HepG2 (cell line): ENCODE data around the gene BICDL1. TPM values are rescaled to one million over a fixed set of nuclear protein-coding genes. Genes with fewer than 3 reads are reported as not detected.

Experiments used
- DZIP1 ChIP-seq: sonication (generic); formaldehyde crosslinking; IDR thresholded peaks from 2 replicates; pipeline ENCODE4 v1.5.0; 2020; ENCODE audit warnings: mild to moderate bottlenecking, missing genetic modification reagents
- GMEB2 ChIP-seq: IDR thresholded peaks from 2 replicates; pipeline ENCODE4 v1.6.1; 2016; ENCODE audit warnings: missing biosample characterization, missing genetic modification reagents, low read depth
- GTF2F1 ChIP-seq: fragments of 150-350 bp; IDR thresholded peaks from 2 replicates; pipeline ENCODE4 v1.6.1; 2014; ENCODE audit warnings: low read length
- HIC2 ChIP-seq: sonication (generic); formaldehyde crosslinking; IDR thresholded peaks from 2 replicates; pipeline ENCODE4 v1.9.0; 2022; ENCODE audit warnings: low read depth, missing genetic modification reagents
- JUN ChIP-seq: sonication (generic); formaldehyde crosslinking; IDR thresholded peaks from 2 replicates; pipeline ENCODE4 v1.4.0; 2020; ENCODE audit warnings: mild to moderate bottlenecking, missing genetic modification reagents
- KAT2B ChIP-seq: fragments of 150-350 bp; IDR thresholded peaks from 2 replicates; pipeline ENCODE4 v1.6.1; 2014; ENCODE audit warnings: low read depth, low read length, borderline replicate concordance
- KMT2A ChIP-seq: sonication (generic); formaldehyde crosslinking; IDR thresholded peaks from 2 replicates; pipeline ENCODE4 v1.4.0; 2020; ENCODE audit warnings: missing genetic modification reagents
- MAX ChIP-seq: IDR thresholded peaks from 2 replicates; pipeline ENCODE4 v1.6.1; 2012; ENCODE audit warnings: inconsistent platforms
- PRDM4 ChIP-seq: sonication (generic); formaldehyde crosslinking; IDR thresholded peaks from 2 replicates; pipeline ENCODE4 v1.9.0; 2021; ENCODE audit warnings: missing genetic modification reagents, borderline replicate concordance
- SOX6 ChIP-seq, 2 experiments: fragments of 450-650 bp in 1 of 2; sonication (generic) in 1 of 2; formaldehyde crosslinking in 1 of 2; IDR thresholded peaks; 2 replicates each; pipeline versions ENCODE4 v1.4.0 to v1.6.1; 2017 to 2020; ENCODE audit warnings: antibody characterized with exemption in 1 of 2, mild to moderate bottlenecking in 1 of 2, missing genetic modification reagents in 1 of 2
- SSRP1 ChIP-seq: IDR thresholded peaks from 2 replicates; pipeline ENCODE4 v1.6.1; 2016; ENCODE audit warnings: control low read depth
- TEF ChIP-seq: sonication (generic); formaldehyde crosslinking; IDR thresholded peaks from 2 replicates; pipeline ENCODE4 v1.5.0; 2020; ENCODE audit warnings: missing genetic modification reagents
- ZFP82 ChIP-seq: sonication (generic); formaldehyde crosslinking; IDR thresholded peaks from 2 replicates; pipeline ENCODE4 v1.5.1; 2020; ENCODE audit warnings: mild to moderate bottlenecking, missing genetic modification reagents, borderline replicate concordance
- ZNF329 ChIP-seq: sonication (generic); formaldehyde crosslinking; IDR thresholded peaks from 2 replicates; pipeline ENCODE4 v1.9.0; 2021; ENCODE audit warnings: low read depth, mild to moderate bottlenecking, missing genetic modification reagents
- ZNF558 ChIP-seq: sonication (generic); formaldehyde crosslinking; IDR thresholded peaks from 2 replicates; pipeline ENCODE4 v1.9.0; 2022; ENCODE audit warnings: mild to moderate bottlenecking, missing genetic modification reagents, borderline replicate concordance
- ZNF580 ChIP-seq: IDR thresholded peaks from 2 replicates; pipeline ENCODE4 v1.6.1; 2016; ENCODE audit warnings: low read depth, borderline replicate concordance
- ZNF629 ChIP-seq: sonication (generic); formaldehyde crosslinking; conservative IDR thresholded peaks from 2 replicates; pipeline ENCODE4 v1.5.0; 2020; ENCODE audit warnings: missing genetic modification reagents
- ZSCAN20 ChIP-seq: sonication (generic); formaldehyde crosslinking; IDR thresholded peaks from 2 replicates; pipeline ENCODE4 v1.4.0; 2020; ENCODE audit warnings: missing genetic modification reagents, mild to moderate bottlenecking, borderline replicate concordance
- polyA plus RNA-seq, 8 experiments: library from polyadenylated mRNA; depleted of rRNA in 3 of 8; stranded (reverse) in 7 of 8; unstranded in 1 of 8; fragments of >200 nt; fragmentation: Illumina TruSeq in 4 of 8; extraction: Trizol in 4 of 8; gene quantifications; 2 replicates each; pipeline versions ENCODE4 v1.2.1 to v1.2.3, GENCODE V29; 2011 to 2016; ENCODE audit warnings: low read depth in 4 of 8, missing spikeins in 1 of 8, mixed read lengths in 1 of 8; ENCODE audit not compliant: insufficient read depth in 1 of 8
- total RNA-seq, 5 experiments: library from RNA; depleted of rRNA; stranded (reverse); fragments of >200 nt; fragmentation: Illumina TruSeq; extraction: Trizol; gene quantifications; 2 replicates each; pipeline ENCODE4 v1.2.3, GENCODE V29; 2016; ENCODE audit warnings: low read depth in 1 of 5

BICDL1 gene
- total and polyA plus RNA-seq, 2 of the 13 experiments (the other 11 are each of a cell fraction or from before 2014, with no cell fraction given): 3.6 to 9.7 TPM

GRCh38 chr12:119989731-119990381 is 820 bp downstream of the BICDL1 start (continued):
- 0 out of 2 replicates have a peak, but pooled peaks have one; percentile 78 for TF ChIP-seq PRDM4 (CRISPR knock-in tag)
- peak; percentile 85 for TF ChIP-seq MAX
- peak; percentile 76; the same call in 1 of the 2 replicates for TF ChIP-seq DZIP1 (CRISPR knock-in tag)
- no peak for TF ChIP-seq KAT2B
- peak; percentile 75; the same call in 1 of the 2 replicates for TF ChIP-seq TEF (CRISPR knock-in tag)
- TF ChIP-seq JUN (CRISPR knock-in tag): no peak
- TF ChIP-seq ZNF329: peak; percentile 90
- 0 out of 2 replicates have a peak, but pooled peaks have one; percentile 10 for TF ChIP-seq ZNF629
- peak; percentile 83; the same call in 1 of the 2 replicates for TF ChIP-seq ZNF580
- TF ChIP-seq ZFP82 (CRISPR knock-in tag): no peak
- no peak for TF ChIP-seq SOX6 (IDR thresholded peaks at IDR 0.05)
- TF ChIP-seq SOX6 (CRISPR knock-in tag; IDR thresholded peaks at IDR 0.05): 0 out of 2 replicates have a peak, but pooled peaks have one; percentile 12
- peak; percentile 96 for TF ChIP-seq ZSCAN20
- TF ChIP-seq GTF2F1: no peak
- TF ChIP-seq ZNF558: peak; percentile 41; the same call in 1 of the 2 replicates
- TF ChIP-seq HIC2 (CRISPR knock-in tag): no peak
- no peak for TF ChIP-seq SSRP1 (CRISPR knock-in tag)
- TF ChIP-seq GMEB2 (CRISPR knock-in tag): no peak
- peak; percentile 43; the same call in 1 of the 2 replicates for TF ChIP-seq KMT2A (CRISPR knock-in tag)
